Tibial nerve (tissue), 3 donors: ENCODE results near the gene TMEM214.

Experiments
- EP300 ChIP-seq, 2 donors: sonication (generic); formaldehyde crosslinking; IDR thresholded peaks; one replicate each; pipeline ENCODE4 v1.6.1; 2017; ENCODE audit warnings: antibody characterized with exemption in 2 of 2, mild to moderate bottlenecking in 1 of 2
- POLR2A ChIP-seq, 2 donors: fragments of 450-650 bp; IDR thresholded peaks; one replicate each; pipeline ENCODE4 v1.6.1; 2017; ENCODE audit warnings: antibody characterized with exemption in 2 of 2, mild to moderate bottlenecking in 2 of 2, moderate library complexity in 2 of 2

- TF ChIP-seq EP300 (IDR thresholded peaks at IDR 0.05): no peak
- no peak for TF ChIP-seq POLR2A (IDR thresholded peaks at IDR 0.05)
Measured at GRCh38 chr2:27027211-27027651, 5.5 kb upstream of the TMEM214 start.
